Panc1 (cell line): ENCODE results near the gene SLC44A1. TPM values are rescaled to one million over a fixed set of nuclear protein-coding genes. Genes with fewer than 3 reads are reported as not detected.

Experiments used
- ATAC-seq: fragments of 200-7000 bp; cut with Tn5 transposase; 2 replicates; pipeline ENCODE4 v1.9.1; 2020; ENCODE audit warnings: mild to moderate bottlenecking, moderate library complexity
- BruUV-seq: library from RNA; stranded (reverse); fragments of 400-500 nt; replicated peaks from 2 replicates; lab custom pipeline; 2021; lab: Mats Ljungman, UMichigan
- CTCF ChIA-PET: fragments of 300-600 bp; sonication (Branson Sonifier 250); formaldehyde crosslinking; loops from one replicate; lab custom pipeline; 2022; ENCODE audit warnings: antibody characterized with exemption; lab: Charles Lee
- POLR2A ChIA-PET: fragments of 300-600 bp; sonication (Branson Sonifier 250); formaldehyde crosslinking; loops from one replicate; lab custom pipeline; 2022; ENCODE audit warnings: antibody characterized with exemption; lab: Charles Lee
- DNase-seq: peaks from one replicate; pipeline ENCODE4 v3.0.0-alpha.2; 2010; ENCODE audit warnings: low read depth, low spot score
- H3K27ac ChIP-seq: 2 replicates; pipeline ENCODE4 v1.5.1; 2011; ENCODE audit warnings: mild to moderate bottlenecking, low read length, inconsistent platforms
- H3K27me3 ChIP-seq: fragments of 200-500 bp; sonication (Bioruptor generic); 2 replicates; pipeline ENCODE4 v1.6.0; 2014; ENCODE audit warnings: low read length, inconsistent platforms; ENCODE audit not compliant: control insufficient read depth, insufficient read depth
- H3K36me3 ChIP-seq: fragments of 200-500 bp; sonication (Bioruptor generic); 2 replicates; pipeline ENCODE4 v1.5.1; 2014; ENCODE audit warnings: inconsistent platforms, mild to moderate bottlenecking, low read length, moderate library complexity; ENCODE audit not compliant: control insufficient read depth, insufficient read depth
- H3K4me1 ChIP-seq: 2 replicates; pipeline ENCODE4 v1.5.1; 2011; ENCODE audit warnings: inconsistent platforms, mild to moderate bottlenecking, low read length, moderate library complexity; ENCODE audit not compliant: control insufficient read depth, insufficient read depth
- H3K4me3 ChIP-seq, 2 experiments: 2 replicates each; pipeline ENCODE4 v1.5.1; 2011 to 2012; ENCODE audit warnings: low read depth in 2 of 2, low read length in 2 of 2, mild to moderate bottlenecking in 2 of 2, inconsistent platforms in 1 of 2, moderate library complexity in 1 of 2
- H3K9me3 ChIP-seq: fragments of 200-500 bp; sonication (Bioruptor generic); 2 replicates; pipeline ENCODE4 v1.5.1; 2014; ENCODE audit warnings: low read depth, mild to moderate bottlenecking, inconsistent platforms, low read length, moderate library complexity; ENCODE audit not compliant: control insufficient read depth, insufficient read depth
- POLR2AphosphoS5 ChIP-seq: IDR thresholded peaks from 2 replicates; pipeline ENCODE4 v1.6.1; 2012; ENCODE audit warnings: mild to moderate bottlenecking, low read depth, low read length, moderate library complexity
- SIN3A ChIP-seq: IDR thresholded peaks from 2 replicates; pipeline ENCODE4 v1.6.1; 2012; ENCODE audit warnings: low read depth, mild to moderate bottlenecking, low read length, moderate library complexity, borderline replicate concordance; ENCODE audit not compliant: insufficient read depth
- TCF7L2 ChIP-seq: IDR thresholded peaks from 2 replicates; pipeline ENCODE4 v1.6.1; 2011; ENCODE audit warnings: mild to moderate bottlenecking, low read depth, low read length, inconsistent platforms
- in situ Hi-C: cut with HindIII; loops from 2 replicates; pipeline ENCODE4 v1.10.0; 2016; ENCODE audit warnings: low sequenced_read_pairs, low pct_unique_long_range_greater_than_20kb
- intact Hi-C: fragments of 100-400 bp; cut with micrococcal nuclease; formaldehyde crosslinking; loops from one replicate; pipeline ENCODE4 v1.10.0; 2022; ENCODE audit not compliant: unreplicated experiment
- total RNA-seq: library from RNA; stranded (reverse); gene quantifications from one replicate; pipeline ENCODE4 v1.2.1, GENCODE V29; 2021; ENCODE audit not compliant: unreplicated experiment
- TF ChIP-seq, protein P1 (sequence below), 2 experiments: IDR thresholded peaks; 2 replicates each; pipeline ENCODE4 v1.6.1; 2011 to 2012; ENCODE audit warnings: low read depth in 2 of 2, control low read depth in 1 of 2, low read length in 1 of 2, mild to moderate bottlenecking in 1 of 2, moderate library complexity in 1 of 2; ENCODE audit not compliant: insufficient read depth in 1 of 2
- TF ChIP-seq, protein P2 (sequence below): fragments of 450-650 bp; IDR thresholded peaks from 2 replicates; pipeline ENCODE4 v1.5.1; 2017; ENCODE audit warnings: mild to moderate bottlenecking

Gene SLC44A1
- total RNA-seq, 1 experiment from 2014 or later = 8.7 TPM

GRCh38 chr9:105399117-105399516 is 154.7 kb downstream of the SLC44A1 start:
- intact Hi-C loops (no loop called here), in situ Hi-C loops (no loop called here)
- no peak overlapping the region for H3K4me3 ChIP-seq
- DNase-seq (no peak), ATAC-seq (no peak)
- H3K4me1 ChIP-seq = no peaks in the 10 kb centered on the region
- CTCF ChIA-PET = no interaction called here
- no peaks in the 10 kb centered on the region for H3K36me3 ChIP-seq
- TF ChIP-seq, protein P1, sequence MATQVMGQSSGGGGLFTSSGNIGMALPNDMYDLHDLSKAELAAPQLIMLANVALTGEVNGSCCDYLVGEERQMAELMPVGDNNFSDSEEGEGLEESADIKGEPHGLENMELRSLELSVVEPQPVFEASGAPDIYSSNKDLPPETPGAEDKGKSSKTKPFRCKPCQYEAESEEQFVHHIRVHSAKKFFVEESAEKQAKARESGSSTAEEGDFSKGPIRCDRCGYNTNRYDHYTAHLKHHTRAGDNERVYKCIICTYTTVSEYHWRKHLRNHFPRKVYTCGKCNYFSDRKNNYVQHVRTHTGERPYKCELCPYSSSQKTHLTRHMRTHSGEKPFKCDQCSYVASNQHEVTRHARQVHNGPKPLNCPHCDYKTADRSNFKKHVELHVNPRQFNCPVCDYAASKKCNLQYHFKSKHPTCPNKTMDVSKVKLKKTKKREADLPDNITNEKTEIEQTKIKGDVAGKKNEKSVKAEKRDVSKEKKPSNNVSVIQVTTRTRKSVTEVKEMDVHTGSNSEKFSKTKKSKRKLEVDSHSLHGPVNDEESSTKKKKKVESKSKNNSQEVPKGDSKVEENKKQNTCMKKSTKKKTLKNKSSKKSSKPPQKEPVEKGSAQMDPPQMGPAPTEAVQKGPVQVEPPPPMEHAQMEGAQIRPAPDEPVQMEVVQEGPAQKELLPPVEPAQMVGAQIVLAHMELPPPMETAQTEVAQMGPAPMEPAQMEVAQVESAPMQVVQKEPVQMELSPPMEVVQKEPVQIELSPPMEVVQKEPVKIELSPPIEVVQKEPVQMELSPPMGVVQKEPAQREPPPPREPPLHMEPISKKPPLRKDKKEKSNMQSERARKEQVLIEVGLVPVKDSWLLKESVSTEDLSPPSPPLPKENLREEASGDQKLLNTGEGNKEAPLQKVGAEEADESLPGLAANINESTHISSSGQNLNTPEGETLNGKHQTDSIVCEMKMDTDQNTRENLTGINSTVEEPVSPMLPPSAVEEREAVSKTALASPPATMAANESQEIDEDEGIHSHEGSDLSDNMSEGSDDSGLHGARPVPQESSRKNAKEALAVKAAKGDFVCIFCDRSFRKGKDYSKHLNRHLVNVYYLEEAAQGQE (IDR thresholded peaks at IDR 0.05; ENCODE audit: insufficient read depth in 1 of 2, low read depth in 2 of 2, low read length in 1 of 2) = no peak
- TF ChIP-seq SIN3A (no peak), TCF7L2 (no peak), POLR2AphosphoS5 (no peak)
- TF ChIP-seq, protein P2, sequence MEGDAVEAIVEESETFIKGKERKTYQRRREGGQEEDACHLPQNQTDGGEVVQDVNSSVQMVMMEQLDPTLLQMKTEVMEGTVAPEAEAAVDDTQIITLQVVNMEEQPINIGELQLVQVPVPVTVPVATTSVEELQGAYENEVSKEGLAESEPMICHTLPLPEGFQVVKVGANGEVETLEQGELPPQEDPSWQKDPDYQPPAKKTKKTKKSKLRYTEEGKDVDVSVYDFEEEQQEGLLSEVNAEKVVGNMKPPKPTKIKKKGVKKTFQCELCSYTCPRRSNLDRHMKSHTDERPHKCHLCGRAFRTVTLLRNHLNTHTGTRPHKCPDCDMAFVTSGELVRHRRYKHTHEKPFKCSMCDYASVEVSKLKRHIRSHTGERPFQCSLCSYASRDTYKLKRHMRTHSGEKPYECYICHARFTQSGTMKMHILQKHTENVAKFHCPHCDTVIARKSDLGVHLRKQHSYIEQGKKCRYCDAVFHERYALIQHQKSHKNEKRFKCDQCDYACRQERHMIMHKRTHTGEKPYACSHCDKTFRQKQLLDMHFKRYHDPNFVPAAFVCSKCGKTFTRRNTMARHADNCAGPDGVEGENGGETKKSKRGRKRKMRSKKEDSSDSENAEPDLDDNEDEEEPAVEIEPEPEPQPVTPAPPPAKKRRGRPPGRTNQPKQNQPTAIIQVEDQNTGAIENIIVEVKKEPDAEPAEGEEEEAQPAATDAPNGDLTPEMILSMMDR = no peak
- H3K9me3 ChIP-seq = no peaks in the 10 kb centered on the region
- POLR2A ChIA-PET = no interaction called here
- BruUV-seq = no TSS peak
- no peaks in the 10 kb centered on the region for H3K27me3 ChIP-seq
- H3K27ac ChIP-seq = no peak overlapping the region

DNA sequence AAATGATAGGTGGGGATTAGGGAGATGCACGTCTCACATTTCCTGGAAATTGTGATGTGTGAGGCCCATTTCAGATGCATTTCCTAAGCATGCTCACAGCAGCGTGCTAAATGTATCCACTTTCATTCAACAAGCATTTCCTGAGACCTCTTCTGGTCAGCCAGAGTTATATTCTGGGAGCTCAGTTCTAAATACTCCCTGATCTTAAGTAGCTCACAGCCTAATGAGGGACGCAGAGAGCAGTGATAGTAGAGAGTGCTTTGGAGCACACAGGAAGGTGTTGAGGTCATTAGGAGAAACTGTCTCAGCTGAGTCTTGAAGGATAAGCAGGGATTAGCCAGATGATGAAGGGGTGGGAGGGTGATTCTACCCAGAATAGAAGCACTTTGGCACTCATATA is 157.2 kb downstream of the SLC44A1 start:
- no peak; the same call in 1 of the 2 replicates for ATAC-seq
- Histone ChIP-seq H3K4me1 (no peaks in the 10 kb centered on the region), H3K27me3 (no peaks in the 10 kb centered on the region), H3K27ac (no peak overlapping the region), H3K9me3 (no peaks in the 10 kb centered on the region), H3K4me3 (no peak overlapping the region), H3K36me3 (no peaks in the 10 kb centered on the region)
- TF ChIP-seq, protein P1 (IDR thresholded peaks at IDR 0.05; ENCODE audit: insufficient read depth in 1 of 2, low read depth in 2 of 2, low read length in 1 of 2) = no peak
- TF ChIP-seq, protein P2 = peak; percentile 11; the same call in 1 of the 2 replicates
- intact Hi-C loops = no loop called here
- BruUV-seq = no TSS peak
- ChIA-PET POLR2A (no interaction called here), CTCF (no interaction called here)
- no peak for DNase-seq
- in situ Hi-C loops = no loop called here
